Measurements from ENCODE around the gene DMRTC2. TPM values are rescaled to one million over a fixed set of nuclear protein-coding genes. Genes with fewer than 3 reads are reported as not detected.
A peak's percentile ranks its signal among the peaks of the same experiment; 100 is the strongest.

DMRTC2 gene
- not detected for total RNA-seq

DNA sequence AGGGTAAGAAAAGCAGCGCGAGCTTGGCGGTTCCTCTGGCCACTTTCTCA, at the start of gene DMRTC2:
TSS of gene DMRTC2 (plus strand) at position 42 of the 50 bp plus-strand sequence. CDS start 2,387 bp downstream, outside the sequence.
- DNase-seq (ENCODE audit: low read depth in 2 of 3, low spot score in 2 of 3): no peak

GRCh38 chr19:41796362-41796761, 48.5 kb upstream of the DMRTC2 start, which contains the start of gene CEACAM3:
Gene CEACAM3 (plus strand): TSS chr19:41796587. CDS start chr19:41796678, 91 bp downstream.
- DNase-seq (ENCODE audit: low read depth in 2 of 3, low spot score in 2 of 3): no peak

GRCh38 chr19:41796901-41797300, 47.9 kb upstream of the DMRTC2 start:
- DNase-seq (ENCODE audit: low read depth in 2 of 3, low spot score in 2 of 3): no peak

DNA sequence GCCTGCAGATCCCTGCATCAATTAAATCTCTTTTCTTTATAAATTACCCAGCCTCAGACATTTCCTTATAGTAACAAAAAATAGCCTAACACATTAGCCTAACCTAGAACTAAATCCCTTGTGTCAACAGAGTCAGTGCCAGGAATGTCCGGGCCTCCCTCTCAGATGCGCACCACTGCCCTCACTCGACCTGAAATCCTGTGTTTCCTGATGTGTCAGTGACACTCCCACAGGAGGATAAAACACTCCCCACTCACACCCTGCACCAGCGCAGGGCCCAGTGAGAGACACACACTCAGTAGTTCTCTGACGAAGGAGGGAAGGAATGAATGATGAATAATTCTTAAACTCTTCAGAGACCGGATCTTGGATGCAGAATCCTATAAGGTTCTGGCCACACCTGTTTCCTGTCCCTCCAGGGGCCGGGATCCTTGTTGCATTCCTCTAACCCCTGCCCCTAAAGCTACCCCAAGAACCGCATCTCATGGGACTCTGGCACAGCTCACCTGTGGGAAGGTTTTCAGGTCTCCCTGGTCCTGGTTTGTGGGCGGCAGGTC, 45.3 kb upstream of the DMRTC2 start:
- DNase-seq (ENCODE audit: low read depth in 2 of 3, low spot score in 2 of 3): no peak

DNA sequence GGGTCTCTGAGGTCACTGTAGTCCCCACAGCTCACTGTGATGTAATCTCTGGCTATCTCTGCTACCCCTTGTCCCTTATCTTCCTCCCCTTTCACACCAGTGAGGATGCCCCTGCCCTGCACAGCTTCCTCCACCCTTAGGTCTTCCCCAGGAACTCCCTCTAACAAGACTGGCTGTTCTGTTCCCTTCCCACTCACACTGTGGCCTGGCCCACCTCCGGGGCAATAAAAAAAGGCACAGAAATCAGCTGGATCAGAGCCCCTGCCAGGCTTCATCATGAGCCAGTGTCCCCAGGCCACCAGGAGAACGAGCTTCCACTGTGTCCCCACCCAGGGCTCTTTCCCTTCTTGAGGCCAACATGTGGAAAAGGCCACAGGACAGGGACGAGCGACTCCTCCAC, 43.8 kb upstream of the DMRTC2 start:
- DNase-seq (ENCODE audit: low read depth in 2 of 3, low spot score in 2 of 3): no peak

DNA sequence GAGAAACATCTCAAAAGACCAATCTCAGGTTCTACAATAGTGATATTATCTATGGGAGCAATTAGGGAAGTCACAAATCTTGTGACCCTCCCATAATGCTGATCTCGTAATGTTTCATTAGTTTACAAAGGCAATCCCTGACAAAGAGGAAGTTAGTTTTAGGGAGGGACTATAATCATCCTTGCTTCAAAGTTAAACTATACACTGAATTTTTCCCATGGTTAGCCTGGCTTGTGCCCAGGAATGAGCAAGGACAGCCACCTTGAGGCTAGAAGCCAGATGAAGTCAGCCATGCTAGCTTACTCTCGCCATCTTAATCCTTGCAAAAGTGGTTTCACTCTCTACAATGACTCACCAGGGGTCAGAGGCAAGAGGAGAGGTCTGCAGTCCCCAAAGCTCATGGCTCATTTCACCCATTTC, 43.0 kb upstream of the DMRTC2 start:
- peak in 2 of 3 donors; percentile 45 to 75 for DNase-seq (ENCODE audit: low read depth in 2 of 3, low spot score in 2 of 3)

DNA sequence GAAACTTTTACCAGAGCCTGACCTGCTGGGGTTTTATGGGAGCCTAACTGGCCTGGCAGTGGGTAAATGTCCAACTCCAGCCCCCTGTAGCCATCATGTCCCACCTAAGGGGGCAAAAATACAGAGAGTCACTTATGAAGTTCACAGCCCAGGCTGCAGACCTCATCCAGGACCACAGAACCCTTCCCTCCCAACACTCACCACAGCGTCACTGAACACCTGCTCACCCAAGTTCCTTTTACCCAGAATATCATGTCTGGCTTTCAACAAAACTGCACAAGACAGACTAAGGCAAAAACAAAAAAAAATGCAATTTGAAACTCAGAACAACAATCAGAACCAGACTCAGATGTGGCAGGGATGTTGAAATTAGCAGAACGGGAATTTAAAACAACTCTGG, 42.1 kb upstream of the DMRTC2 start:
- peak in 1 of 3 donors; percentile 73 for DNase-seq (ENCODE audit: low read depth in 2 of 3, low spot score in 2 of 3)

DNA sequence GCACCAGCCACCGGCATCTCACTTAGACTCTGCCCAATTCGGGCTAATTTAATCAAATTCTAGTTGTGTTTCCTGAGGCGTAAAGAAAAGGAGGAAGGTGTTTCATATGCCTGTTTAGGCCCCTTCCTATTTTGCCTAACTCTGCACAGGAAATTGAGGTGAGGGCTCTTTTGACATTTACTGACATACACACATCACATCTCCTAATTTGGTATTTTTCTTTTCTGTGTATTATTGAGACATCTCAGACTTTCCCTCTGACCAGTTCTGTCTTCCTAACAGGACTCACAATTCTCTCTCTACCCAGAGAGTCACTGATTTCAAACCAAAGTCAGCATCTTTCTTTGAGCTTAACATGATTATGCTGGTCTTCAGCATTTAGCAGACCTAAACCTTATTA, 40.5 kb upstream of the DMRTC2 start:
- DNase-seq (ENCODE audit: low read depth in 2 of 3, low spot score in 2 of 3): no peak

- DNase-seq (ENCODE audit: low read depth in 2 of 3, low spot score in 2 of 3): no peak
Observed at GRCh38 chr19:41807176-41807575, 37.7 kb upstream of the DMRTC2 start.

- DNase-seq (ENCODE audit: low read depth in 2 of 3, low spot score in 2 of 3): peak in 2 of 3 donors; percentile 61 to 70
Observed at GRCh38 chr19:41808663-41809566, 35.9 kb upstream of the DMRTC2 start.

- no peak for DNase-seq (ENCODE audit: low read depth in 2 of 3, low spot score in 2 of 3)
Observed at GRCh38 chr19:41810301-41810700, 34.5 kb upstream of the DMRTC2 start.

- DNase-seq (ENCODE audit: low read depth in 2 of 3, low spot score in 2 of 3): peak in 2 of 3 donors; percentile 77 to 81
Observed at GRCh38 chr19:41811036-41811435, 33.8 kb upstream of the DMRTC2 start.

GRCh38 chr19:41811981-41812380, 32.9 kb upstream of the DMRTC2 start:
- no peak for DNase-seq (ENCODE audit: low read depth in 2 of 3, low spot score in 2 of 3)

DNA sequence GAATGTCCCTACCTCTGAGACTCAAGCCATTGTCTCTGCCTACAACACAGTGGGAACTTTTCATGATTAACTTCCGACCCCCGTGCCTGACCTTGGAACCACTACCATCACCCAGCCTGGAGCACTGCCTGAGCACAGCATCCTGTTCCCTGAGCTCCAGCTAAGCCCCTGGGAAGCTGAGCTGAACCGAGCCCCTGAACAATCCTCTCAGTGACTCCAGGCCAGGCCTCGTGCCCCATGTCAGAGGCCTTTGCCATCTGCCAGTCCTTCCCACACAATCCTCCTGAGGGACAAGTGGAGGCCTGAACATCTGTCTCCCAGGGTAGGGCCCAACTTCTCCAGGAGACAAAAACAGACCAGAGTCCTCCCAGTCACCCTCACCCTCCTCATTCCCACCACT, 30.9 kb upstream of the DMRTC2 start:
- no peak for DNase-seq (ENCODE audit: low read depth in 2 of 3, low spot score in 2 of 3)

DNA sequence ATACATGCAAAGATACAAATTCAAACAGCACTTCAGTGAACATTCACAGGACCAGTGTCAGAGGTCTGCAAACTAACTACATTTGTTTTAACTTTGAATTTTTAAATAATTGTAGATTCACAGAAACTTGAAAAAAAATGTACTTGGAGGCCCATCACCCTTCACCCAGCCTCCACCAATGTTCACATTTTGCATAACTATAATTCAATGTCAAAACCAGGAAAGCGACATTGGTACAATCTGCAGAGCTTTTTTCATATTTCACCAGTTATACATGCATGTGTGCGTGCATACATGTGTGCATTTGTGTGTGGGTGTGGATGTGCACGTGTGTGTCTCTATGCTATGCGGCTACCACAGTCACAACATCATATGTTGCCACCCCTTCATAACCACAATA, 29.5 kb upstream of the DMRTC2 start:
- DNase-seq (ENCODE audit: low read depth in 2 of 3, low spot score in 2 of 3): no peak

GRCh38 chr19:41816761-41817160, 28.1 kb upstream of the DMRTC2 start:
- DNase-seq (ENCODE audit: low read depth in 2 of 3, low spot score in 2 of 3): no peak

- peak; percentile 16 to 86 (median 65) for DNase-seq (ENCODE audit: low read depth in 2 of 3, low spot score in 2 of 3)
Observed at GRCh38 chr19:41821003-41821735, 23.7 kb upstream of the DMRTC2 start.

DNA sequence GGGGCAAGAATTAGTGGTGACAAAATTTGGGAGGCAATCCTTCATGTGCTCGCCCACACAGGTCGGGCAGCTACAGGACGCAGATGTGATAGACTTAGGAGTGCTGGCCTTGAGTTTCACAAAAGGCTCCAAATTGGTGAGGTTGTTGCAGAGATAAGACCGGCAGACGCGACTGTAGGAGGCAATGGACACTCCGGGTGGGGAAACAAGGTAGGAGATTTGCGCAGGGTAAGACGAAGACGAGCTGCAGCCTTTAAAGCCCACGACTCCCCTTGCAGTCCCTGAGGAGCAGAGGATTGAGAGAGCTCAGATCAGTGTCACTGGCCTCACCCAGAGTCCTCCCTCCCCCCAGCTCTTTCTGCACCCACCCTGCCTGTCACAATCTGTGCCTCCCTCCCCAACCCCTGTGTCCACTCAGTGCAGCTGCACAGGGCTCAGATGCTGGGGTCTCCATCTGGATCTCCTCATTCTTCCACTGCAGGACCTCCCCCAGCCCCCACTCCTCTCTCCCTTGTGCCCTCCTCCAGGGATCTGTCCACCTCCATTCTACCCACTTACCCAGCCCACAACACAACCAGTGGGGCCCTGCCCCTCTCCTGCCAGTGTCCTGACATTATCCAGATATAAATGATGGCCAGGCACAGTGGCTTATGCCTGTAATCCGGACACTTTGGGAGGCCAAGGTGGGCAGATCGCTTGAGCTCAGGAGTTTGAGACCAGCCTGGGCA, 6.7 kb upstream of the DMRTC2 start:
- DNase-seq (ENCODE audit: low read depth in 2 of 3, low spot score in 2 of 3): no peak

DNA sequence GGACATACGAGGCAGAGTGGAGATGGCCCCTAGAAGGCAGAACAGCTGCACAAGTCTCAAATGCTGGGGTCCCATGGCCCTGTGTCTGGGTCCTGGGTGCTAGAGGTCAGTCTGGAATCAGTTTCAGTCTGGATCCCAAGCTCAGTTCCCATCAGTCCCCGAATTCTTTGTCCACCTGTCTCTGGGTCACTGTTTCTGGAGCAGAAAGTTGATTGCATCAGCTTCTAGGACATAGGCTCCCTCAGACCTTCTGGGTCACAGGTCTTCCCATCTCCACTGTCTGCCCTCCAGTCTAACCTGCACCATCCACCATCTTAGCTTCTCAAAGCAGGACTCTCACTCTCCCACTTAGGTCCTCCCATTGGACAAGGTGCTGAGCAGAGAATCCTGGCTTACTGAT, 5.6 kb upstream of the DMRTC2 start:
- no peak for DNase-seq (ENCODE audit: low read depth in 2 of 3, low spot score in 2 of 3)

DNA sequence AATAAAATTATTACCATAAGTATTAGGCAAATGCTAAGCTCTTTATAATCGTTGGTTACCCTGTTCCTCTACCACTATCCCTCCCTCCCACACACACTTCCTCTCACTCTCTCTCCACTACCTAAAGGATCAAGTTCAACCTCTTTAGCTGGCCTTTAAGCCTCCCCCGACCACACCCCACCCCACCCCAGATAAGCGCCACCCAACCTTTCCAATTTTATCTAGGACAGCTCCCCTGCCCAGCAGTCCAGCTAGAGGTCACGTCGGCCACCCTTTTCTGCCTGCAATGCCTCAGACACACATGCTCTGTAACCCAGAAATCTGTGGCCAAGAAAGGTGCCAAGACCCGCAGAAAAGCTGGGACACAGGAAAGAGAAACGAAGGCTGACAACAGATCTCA, 1.5 kb upstream of the DMRTC2 start:
- no peak for DNase-seq (ENCODE audit: low read depth in 2 of 3, low spot score in 2 of 3)

DNA sequence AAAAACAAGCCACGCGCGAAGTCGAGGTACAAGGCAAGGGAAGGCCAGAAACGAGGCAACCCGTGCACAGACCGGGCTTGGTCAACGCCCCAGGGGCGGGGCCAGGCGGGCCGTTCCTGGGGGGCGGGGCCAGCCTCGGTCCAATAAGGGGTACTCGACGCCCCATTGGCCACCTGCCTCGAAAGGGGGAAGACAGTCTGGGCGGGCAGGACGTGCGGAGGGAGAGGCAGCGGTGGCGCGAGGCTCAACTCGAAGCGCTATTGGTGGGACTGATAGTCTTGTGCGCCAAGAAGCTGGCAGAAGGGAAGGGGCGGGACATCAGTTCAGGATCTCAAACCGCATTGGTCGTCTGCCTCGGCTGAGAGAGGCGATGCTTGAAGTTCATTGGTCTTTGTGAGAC, 241 bp upstream of the DMRTC2 start, which contains the start of gene LYPD4:
TSS of gene LYPD4 (minus strand) at position 83 of the 400 bp plus-strand sequence. CDS start 5,398 bp downstream, outside the sequence.
- no peak for DNase-seq (ENCODE audit: low read depth in 2 of 3, low spot score in 2 of 3)

Data from hematopoietic multipotent progenitor cell (in vitro differentiated cells).